SK-MEL-5 (cell line): ENCODE data around the gene ZSCAN22. TPM values are rescaled to one million over a fixed set of nuclear protein-coding genes. Genes with fewer than 3 reads are reported as not detected.
A peak's percentile ranks its signal among the peaks of the same experiment; 100 is the strongest.
"Not testable (repeated sequence)": the region's sequence is repeated elsewhere in the genome, so short reads cannot be mapped to it uniquely, and the experiment has no call there.

Experiments used
- DNase-seq: peaks from one replicate; pipeline ENCODE4 v3.0.0-alpha.2; 2016; ENCODE audit warnings: low read depth, low spot score
- in situ Hi-C: cut with HindIII; loops from 2 replicates; pipeline ENCODE4 v1.10.0; 2016; ENCODE audit warnings: low sequenced_read_pairs, high pct_unique_total_duplicates, low pct_unique_long_range_greater_than_20kb
- total RNA-seq: library from RNA; depleted of rRNA; stranded (reverse); fragments of >200 nt; shearing (Covaris generic); gene quantifications from 2 replicates; pipeline ENCODE4 v1.2.3, GENCODE V29; 2014

ZSCAN22 gene
- total RNA-seq, 1 experiment from 2014 or later: 2.9 TPM

- in situ Hi-C loops: no loop called here
Observed at GRCh38 chr19:58346961-58347929, 20.5 kb downstream of the ZSCAN22 start.

DNA sequence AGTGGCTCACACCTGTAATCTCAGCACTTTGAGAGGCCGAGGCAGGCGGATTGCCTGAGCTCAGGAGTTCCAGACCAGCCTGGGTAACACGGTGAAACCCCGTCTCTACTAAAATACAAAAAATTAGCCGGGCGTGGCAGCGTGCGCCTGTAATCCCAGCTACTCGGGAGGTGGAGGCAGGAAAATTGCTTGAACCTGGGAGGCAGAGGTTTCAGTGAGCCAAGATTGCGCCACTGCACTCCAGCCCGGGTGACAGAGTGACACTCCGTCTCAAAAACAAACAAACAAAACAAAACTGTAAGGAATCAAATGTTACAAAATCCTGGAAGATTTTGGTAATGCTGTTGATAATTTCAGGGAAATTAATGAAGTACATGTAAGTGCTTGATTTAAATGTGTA lies 21.3 kb downstream of the ZSCAN22 start:
- DNase-seq, in situ Hi-C loops: not testable (repeated sequence)

More at GRCh38 chr19:58346961-58347929, 20.5 kb downstream of the ZSCAN22 start:
- peak; percentile 59 for DNase-seq

GRCh38 chr19:58349590-58349989 lies 22.8 kb downstream of the ZSCAN22 start:
- in situ Hi-C loops: no loop called here
- no peak for DNase-seq

DNA sequence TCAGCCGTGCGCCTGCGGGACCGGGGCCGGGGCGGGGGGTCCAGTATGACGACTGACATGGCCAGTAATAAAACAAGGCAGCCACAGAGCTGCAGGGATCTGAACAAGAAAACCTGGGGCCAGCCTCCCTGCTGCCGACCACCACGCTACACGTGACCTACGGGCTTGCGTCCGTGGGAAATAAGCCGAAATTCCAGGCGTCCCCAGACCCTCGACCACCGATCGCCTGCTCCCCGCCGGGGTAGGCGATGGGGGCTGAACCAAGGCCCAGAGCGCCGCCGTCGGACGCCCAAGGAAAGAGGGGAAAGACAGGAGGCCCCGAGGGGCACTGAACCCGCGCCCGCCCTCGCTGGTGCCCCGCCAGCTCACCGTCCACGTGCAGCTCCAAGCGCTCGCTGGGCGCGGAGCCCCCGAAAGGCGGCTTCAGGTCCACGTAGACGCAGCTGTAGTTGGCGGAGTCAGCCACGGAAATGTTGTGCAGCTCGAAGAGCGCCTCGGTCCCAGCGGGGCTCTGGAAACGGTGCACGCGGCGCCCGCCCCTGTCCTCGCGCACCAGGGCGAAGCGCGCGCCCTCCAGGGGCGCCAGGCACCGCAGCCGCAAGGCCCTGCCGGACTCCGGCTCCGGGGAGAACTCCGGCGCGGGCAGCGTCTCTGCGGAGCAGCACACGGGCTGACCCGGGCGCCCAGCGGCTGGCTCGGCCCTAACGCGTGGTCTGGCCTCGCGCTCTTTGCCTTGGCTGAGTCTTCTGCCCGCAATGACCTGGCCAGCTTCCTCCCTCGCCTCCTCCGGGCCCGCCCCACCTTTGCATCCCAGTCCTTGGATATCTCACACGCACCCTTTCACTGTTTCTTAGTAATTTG lies 23.4 kb downstream of the ZSCAN22 start:
- no peak for DNase-seq
- in situ Hi-C loops: no loop called here

GRCh38 chr19:58350871-58351557 lies 24.2 kb downstream of the ZSCAN22 start:
- in situ Hi-C loops: no loop called here
- no peak for DNase-seq

DNA sequence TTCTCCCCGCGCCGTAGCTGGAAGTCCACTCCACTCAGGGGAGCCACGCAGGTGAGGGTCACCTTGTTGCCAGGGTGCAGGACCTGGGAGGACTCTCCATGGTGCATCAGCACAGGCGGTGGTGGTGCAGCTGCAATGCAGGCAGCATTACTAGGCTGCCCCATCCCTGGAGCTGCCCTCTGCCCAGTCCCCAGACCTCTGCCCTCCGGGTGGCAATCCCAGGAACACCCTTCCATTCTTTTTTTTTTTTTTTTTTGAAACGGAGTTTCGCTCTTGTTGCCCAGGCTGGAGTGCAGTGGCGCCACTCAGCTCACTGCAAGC lies 24.7 kb downstream of the ZSCAN22 start:
- no peak for DNase-seq
- in situ Hi-C loops: no loop called here

- no peak for DNase-seq
- in situ Hi-C loops: no loop called here
Observed at GRCh38 chr19:58351990-58352755, 25.4 kb downstream of the ZSCAN22 start.

DNA sequence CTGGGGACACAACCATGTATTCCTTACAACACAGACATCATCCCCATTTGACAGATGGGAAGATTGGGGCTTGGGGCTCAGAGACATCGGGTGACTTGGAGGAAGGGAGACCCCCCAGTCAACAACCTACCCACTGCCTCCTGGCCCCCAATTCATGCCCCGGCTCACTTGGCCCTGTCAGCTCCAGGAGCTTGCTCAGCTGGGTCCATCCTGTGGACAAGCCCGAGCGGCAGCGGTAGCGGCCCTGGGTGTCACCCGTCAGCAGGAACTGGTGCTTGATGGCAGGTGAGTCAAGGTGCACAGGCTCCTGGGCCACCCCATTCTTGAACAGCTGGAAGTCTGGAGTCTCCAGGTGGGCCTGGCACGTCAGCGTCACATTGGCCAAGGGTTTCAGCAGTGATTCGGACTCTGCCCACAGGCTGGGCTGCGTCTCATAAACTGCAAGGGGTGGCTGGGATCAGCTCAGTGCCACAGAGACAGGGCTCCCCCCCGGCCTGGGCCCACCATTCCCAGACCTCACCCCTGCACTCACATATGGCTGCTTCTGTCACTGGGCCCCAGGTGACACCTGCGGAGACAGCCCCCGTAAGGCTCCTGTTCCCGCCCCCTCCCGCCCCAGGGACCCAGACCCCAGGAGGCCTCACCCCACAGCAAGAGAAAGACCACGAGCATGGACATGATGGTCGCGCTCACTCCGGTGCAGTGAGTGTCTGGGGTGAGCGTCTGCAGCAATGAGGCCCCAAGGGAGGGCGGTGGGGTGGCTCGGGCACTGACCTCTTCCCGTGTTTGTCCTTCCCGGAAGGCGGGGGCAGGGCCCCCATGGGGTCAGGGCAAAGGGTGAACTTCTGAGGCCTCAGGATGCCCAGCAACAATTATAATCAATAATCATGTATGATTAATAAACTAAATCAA lies 26.2 kb downstream of the ZSCAN22 start, which contains the start of gene A1BG:
Gene A1BG, minus strand, starts transcription at position 733 of the 912 bp plus-strand sequence. Its CDS starts 55 bp downstream, at position 678.
- in situ Hi-C loops: no loop called here
- DNase-seq: no peak

DNA sequence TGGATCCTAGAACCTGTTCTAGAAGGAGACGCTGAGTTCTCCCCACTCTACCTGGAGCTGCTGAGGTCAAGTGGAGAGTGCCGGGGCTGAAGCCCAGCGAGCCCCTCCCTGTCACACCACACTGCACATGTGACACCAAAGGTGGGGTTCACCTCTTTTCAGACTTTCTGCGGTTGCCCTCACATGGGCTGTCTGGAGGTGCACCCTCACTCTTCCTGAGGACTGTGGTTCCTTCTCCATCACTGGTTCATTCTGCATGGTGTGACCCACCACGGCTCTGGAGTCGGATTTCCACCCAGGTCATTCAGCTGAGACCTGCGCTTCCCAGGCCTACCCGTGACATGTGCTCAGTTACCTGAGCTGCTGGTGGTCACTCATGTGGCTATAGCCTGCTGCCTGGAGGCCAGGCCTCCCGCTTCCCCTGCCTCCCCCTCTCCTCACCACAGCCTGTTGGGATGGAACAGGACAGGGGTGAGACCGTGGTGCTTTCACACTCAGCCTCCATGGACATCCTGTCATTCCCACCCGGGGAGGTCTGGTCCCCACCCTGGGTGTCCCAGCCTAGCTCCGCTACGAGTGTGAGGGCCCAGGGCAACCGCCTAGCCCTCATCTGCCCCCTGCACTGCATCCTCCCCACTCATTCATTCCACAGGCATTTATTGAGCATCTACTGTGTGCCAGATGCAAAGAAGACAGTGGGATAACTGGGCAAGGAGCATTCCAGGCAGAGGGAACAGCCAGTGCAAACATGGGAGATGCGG lies 27.1 kb downstream of the ZSCAN22 start:
- DNase-seq: no peak
- in situ Hi-C loops: no loop called here

GRCh38 chr19:58354478-58355030 lies 27.8 kb downstream of the ZSCAN22 start:
- no peak for DNase-seq
- in situ Hi-C loops: no loop called here

- in situ Hi-C loops: no loop called here
- DNase-seq: no peak
Observed at GRCh38 chr19:58355215-58355796, 28.5 kb downstream of the ZSCAN22 start.

DNA sequence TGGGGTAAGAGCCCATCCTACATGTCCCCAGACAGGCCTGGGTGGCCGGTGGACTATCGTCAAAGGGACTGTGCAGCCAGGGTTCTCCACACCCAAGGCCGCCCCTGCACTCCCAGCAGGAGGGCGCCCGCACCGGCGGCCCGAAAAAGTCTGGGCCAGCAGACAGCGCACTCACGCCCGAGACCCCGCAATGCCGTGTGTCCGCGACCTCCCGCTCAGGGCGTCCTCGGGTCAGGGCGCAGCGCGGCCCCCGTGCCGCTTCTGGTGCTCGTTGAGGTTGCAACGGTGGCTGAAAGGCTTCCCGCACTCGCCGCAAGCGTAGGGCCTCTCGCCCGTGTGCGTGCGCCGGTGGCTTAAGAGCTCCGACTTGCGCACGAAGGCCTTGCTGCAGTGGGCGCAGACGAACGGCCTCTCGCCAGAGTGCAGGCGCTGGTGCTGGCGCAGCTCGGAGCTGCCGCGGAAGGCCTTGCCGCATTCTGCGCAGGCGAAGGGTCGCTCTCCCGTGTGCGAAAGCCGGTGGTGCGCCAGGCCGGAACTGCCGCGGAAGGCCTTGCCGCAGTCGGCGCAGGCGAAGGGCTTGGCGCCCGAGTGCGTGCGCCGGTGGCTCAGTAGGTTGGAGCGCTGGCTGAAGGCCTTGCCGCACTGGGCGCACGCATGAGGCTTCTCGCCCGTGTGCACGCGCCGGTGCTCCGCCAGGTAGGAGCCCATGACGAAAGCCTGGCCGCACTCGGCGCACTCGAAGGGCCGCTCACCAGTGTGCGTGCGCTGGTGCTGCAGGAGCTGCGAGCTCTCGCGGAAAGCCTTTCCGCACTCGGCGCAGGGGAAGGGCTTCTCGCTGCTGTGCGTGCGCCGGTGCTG lies 29.3 kb downstream of the ZSCAN22 start:
- in situ Hi-C loops: no loop called here
- no peak for DNase-seq

GRCh38 chr19:58356766-58357480 lies 30.1 kb downstream of the ZSCAN22 start:
- no peak for DNase-seq
- in situ Hi-C loops: no loop called here
